Uterus (tissue), 4 donors: ENCODE data around the gene GNG12. TPM values are rescaled to one million over a fixed set of nuclear protein-coding genes. Genes with fewer than 3 reads are reported as not detected.

Experiments used
- DNase-seq, 2 donors: peaks; one replicate each; pipeline ENCODE4 v3.0.0-alpha.2; 2019 to 2020
- H3K27ac ChIP-seq, 2 donors: fragments of 200-600 bp; sonication (generic); 1 replicate in 1 of 2; 2 replicates in 1 of 2; pipeline ENCODE4 v1.5.1; 2016 to 2018
- H3K27me3 ChIP-seq, 2 donors: fragments of 200-600 bp; sonication (generic); one replicate each; pipeline ENCODE4 v1.5.1; 2018 to 2019; ENCODE audit warnings: control low read depth in 1 of 2
- H3K36me3 ChIP-seq, 2 donors: fragments of 200-600 bp; sonication (generic); one replicate each; pipeline ENCODE4 v1.5.1; 2019; ENCODE audit warnings: control low read depth in 1 of 2
- H3K4me1 ChIP-seq, 2 donors: fragments of 200-600 bp; sonication (generic); one replicate each; pipeline ENCODE4 v1.5.1; 2018 to 2019; ENCODE audit warnings: control low read depth in 1 of 2
- H3K4me3 ChIP-seq, 2 donors: fragments of 200-600 bp; sonication (generic); 1 replicate in 1 of 2; 2 replicates in 1 of 2; pipeline ENCODE4 v1.5.1; 2018 to 2019; ENCODE audit warnings: mild to moderate bottlenecking in 1 of 2
- H3K9me3 ChIP-seq, 2 donors: fragments of 200-600 bp; sonication (generic); one replicate each; pipeline ENCODE4 v1.5.1; 2019; ENCODE audit warnings: control low read depth in 1 of 2
- CTCF ChIP-seq, 4 experiments: fragments of 200-600 bp in 2 of 4; fragments of 450-650 bp in 2 of 4; sonication (generic) in 2 of 4; IDR thresholded peaks; one replicate each; pipeline ENCODE4 v1.5.1; 2016 to 2019; ENCODE audit warnings: antibody characterized with exemption in 4 of 4, mild to moderate bottlenecking in 2 of 4, moderate library complexity in 1 of 4
- POLR2A ChIP-seq, 2 donors: fragments of 450-650 bp; IDR thresholded peaks; one replicate each; pipeline ENCODE4 v1.6.1; 2016; ENCODE audit warnings: antibody characterized with exemption in 2 of 2, mild to moderate bottlenecking in 1 of 2, moderate library complexity in 1 of 2
- intact Hi-C: fragments of 100-400 bp; cut with DNase I; formaldehyde crosslinking; loops from one replicate; pipeline ENCODE4 v1.15.1; 2023; ENCODE audit warnings: low total_unique reads
- total RNA-seq, 4 donors: library from RNA; depleted of rRNA in 3 of 4; stranded (reverse); fragments of >200 nt in 3 of 4; gene quantifications; one replicate each; pipeline versions ENCODE4 v1.1.0 to v1.2.4, GENCODE V29; 2014 to 2023
- donor health status: DM: yes; HTN: yes; CAD: no.

GNG12 gene
- total RNA-seq, 4 donors from 2014 or later, result 45.3 to 179 (median 120) TPM

GRCh38 chr1:67823615-67824014 is 9.7 kb downstream of the GNG12 start:
- Histone ChIP-seq H3K4me3 (no peak overlapping the region), H3K27me3 (no peaks in the 10 kb centered on the region), H3K36me3 (no peaks in the 10 kb centered on the region), H3K27ac (peak overlapping the region in 1 of 2 donors; percentile 18), H3K4me1 (peaks cover 0 to 4% of the 10 kb centered on the region in 2 donors), H3K9me3 (no peaks in the 10 kb centered on the region)
- no peak for TF ChIP-seq POLR2A (IDR thresholded peaks at IDR 0.05)
- no peak for TF ChIP-seq CTCF (IDR thresholded peaks at IDR 0.05)
- intact Hi-C loops, result no loop called here
- DNase-seq, result no peak

GRCh38 chr1:67821263-67821662 is 12.0 kb downstream of the GNG12 start:
- Histone ChIP-seq H3K4me1 (peaks cover 0 to 4% of the 10 kb centered on the region in 2 donors), H3K36me3 (no peaks in the 10 kb centered on the region), H3K27ac (no peak overlapping the region), H3K27me3 (no peaks in the 10 kb centered on the region), H3K9me3 (no peaks in the 10 kb centered on the region), H3K4me3 (no peak overlapping the region)
- TF ChIP-seq POLR2A (IDR thresholded peaks at IDR 0.05), result no peak
- no peak for TF ChIP-seq CTCF (IDR thresholded peaks at IDR 0.05)
- DNase-seq, result no peak
- intact Hi-C loops, result no loop called here

- Histone ChIP-seq H3K9me3 (no peaks in the 10 kb centered on the region), H3K4me1 (peaks cover 0 to 15% of the 10 kb centered on the region in 2 donors), H3K27ac (no peak overlapping the region), H3K4me3 (no peak overlapping the region), H3K36me3 (no peaks in the 10 kb centered on the region), H3K27me3 (no peaks in the 10 kb centered on the region)
- no peak for TF ChIP-seq POLR2A (IDR thresholded peaks at IDR 0.05)
- no peak for TF ChIP-seq CTCF (IDR thresholded peaks at IDR 0.05)
- DNase-seq, result no peak
- intact Hi-C loops, result no loop called here
Measured at GRCh38 chr1:67818725-67819301, 14.5 kb downstream of the GNG12 start.

- no peak for DNase-seq
- intact Hi-C loops, result no loop called here
- TF ChIP-seq POLR2A (IDR thresholded peaks at IDR 0.05) (no peak), CTCF (IDR thresholded peaks at IDR 0.05) (no peak)
- Histone ChIP-seq H3K9me3 (no peaks in the 10 kb centered on the region), H3K4me1 (peaks cover 0 to 15% of the 10 kb centered on the region in 2 donors), H3K27ac (no peak overlapping the region), H3K27me3 (no peaks in the 10 kb centered on the region), H3K4me3 (no peak overlapping the region), H3K36me3 (no peaks in the 10 kb centered on the region)
Measured at GRCh38 chr1:67818162-67818561, 15.1 kb downstream of the GNG12 start.

- Histone ChIP-seq H3K9me3 (no peaks in the 10 kb centered on the region), H3K4me1 (peaks cover 0 to 12% of the 10 kb centered on the region in 2 donors), H3K27me3 (no peaks in the 10 kb centered on the region), H3K27ac (no peak overlapping the region), H3K4me3 (no peak overlapping the region), H3K36me3 (no peaks in the 10 kb centered on the region)
- DNase-seq, result no peak
- TF ChIP-seq CTCF (IDR thresholded peaks at IDR 0.05), result no peak
- no peak for TF ChIP-seq POLR2A (IDR thresholded peaks at IDR 0.05)
- intact Hi-C loops, result no loop called here
Measured at GRCh38 chr1:67817319-67817718, 15.9 kb downstream of the GNG12 start.
